ENCODE measurements around the gene PRICKLE1.

Gene PRICKLE1

GRCh38 chr12:42590330-42590934 lies 886 bp upstream of the PRICKLE1 start:
- no peak for TF ChIP-seq CTCF (IDR thresholded peaks at IDR 0.05; ENCODE audit: poor library complexity, severe bottlenecking)
- H3K27me3 ChIP-seq (ENCODE audit: insufficient read depth, poor library complexity, severe bottlenecking) = no peaks in the 10 kb centered on the region
- DNase-seq (ENCODE audit: low spot score) (no peak), ATAC-seq (ENCODE audit: low read depth) (no peak)
- H3K4me3 ChIP-seq (ENCODE audit: severe bottlenecking) = peak overlapping the region; percentile 63
- H3K36me3 ChIP-seq (ENCODE audit: low read depth) = no peaks in the 10 kb centered on the region
- H3K4me1 ChIP-seq (ENCODE audit: insufficient read depth, poor library complexity, severe bottlenecking) = peaks cover 4% of the 10 kb centered on the region
- H3K27ac ChIP-seq (ENCODE audit: poor library complexity, severe bottlenecking) = no peak overlapping the region
- H3K9me3 ChIP-seq (ENCODE audit: severe bottlenecking) = no peaks in the 10 kb centered on the region

- H3K4me3 ChIP-seq (ENCODE audit: severe bottlenecking) = peak overlapping the region; percentile 63
- peak; percentile 86 for TF ChIP-seq CTCF (IDR thresholded peaks at IDR 0.05; ENCODE audit: poor library complexity, severe bottlenecking)
- H3K36me3 ChIP-seq (ENCODE audit: low read depth) = no peaks in the 10 kb centered on the region
- H3K27me3 ChIP-seq (ENCODE audit: insufficient read depth, poor library complexity, severe bottlenecking) = no peaks in the 10 kb centered on the region
- peak; percentile 54 for ATAC-seq (ENCODE audit: low read depth)
- DNase-seq (ENCODE audit: low spot score) = no peak
- no peaks in the 10 kb centered on the region for H3K9me3 ChIP-seq (ENCODE audit: severe bottlenecking)
- H3K4me1 ChIP-seq (ENCODE audit: insufficient read depth, poor library complexity, severe bottlenecking) = peaks cover 6% of the 10 kb centered on the region
- no peak overlapping the region for H3K27ac ChIP-seq (ENCODE audit: poor library complexity, severe bottlenecking)
These were observed 752 bp downstream of the PRICKLE1 start for GRCh38 chr12:42588524-42589464.

- Histone ChIP-seq H3K27ac (ENCODE audit: poor library complexity, severe bottlenecking) (no peak overlapping the region), H3K4me3 (ENCODE audit: severe bottlenecking) (no peak overlapping the region), H3K36me3 (ENCODE audit: low read depth) (no peaks in the 10 kb centered on the region), H3K4me1 (ENCODE audit: insufficient read depth, poor library complexity, severe bottlenecking) (peaks cover 6% of the 10 kb centered on the region), H3K27me3 (ENCODE audit: insufficient read depth, poor library complexity, severe bottlenecking) (no peaks in the 10 kb centered on the region), H3K9me3 (ENCODE audit: severe bottlenecking) (no peaks in the 10 kb centered on the region)
- ATAC-seq (ENCODE audit: low read depth) = no peak
- no peak for DNase-seq (ENCODE audit: low spot score)
- TF ChIP-seq CTCF (IDR thresholded peaks at IDR 0.05; ENCODE audit: poor library complexity, severe bottlenecking) = no peak
These were observed 1.7 kb downstream of the PRICKLE1 start for GRCh38 chr12:42587601-42588523.

GRCh38 chr12:42586268-42586667 lies 3.3 kb downstream of the PRICKLE1 start:
- H3K27ac ChIP-seq (ENCODE audit: poor library complexity, severe bottlenecking) = no peak overlapping the region
- H3K27me3 ChIP-seq (ENCODE audit: insufficient read depth, poor library complexity, severe bottlenecking) = no peaks in the 10 kb centered on the region
- no peak overlapping the region for H3K4me3 ChIP-seq (ENCODE audit: severe bottlenecking)
- TF ChIP-seq CTCF (IDR thresholded peaks at IDR 0.05; ENCODE audit: poor library complexity, severe bottlenecking) = no peak
- H3K36me3 ChIP-seq (ENCODE audit: low read depth) = no peaks in the 10 kb centered on the region
- no peak for DNase-seq (ENCODE audit: low spot score)
- H3K4me1 ChIP-seq (ENCODE audit: insufficient read depth, poor library complexity, severe bottlenecking) = peaks cover 6% of the 10 kb centered on the region
- ATAC-seq (ENCODE audit: low read depth) = no peak
- H3K9me3 ChIP-seq (ENCODE audit: severe bottlenecking) = no peaks in the 10 kb centered on the region
